ENCODE data around the gene C16orf90.

Gene C16orf90

DNA sequence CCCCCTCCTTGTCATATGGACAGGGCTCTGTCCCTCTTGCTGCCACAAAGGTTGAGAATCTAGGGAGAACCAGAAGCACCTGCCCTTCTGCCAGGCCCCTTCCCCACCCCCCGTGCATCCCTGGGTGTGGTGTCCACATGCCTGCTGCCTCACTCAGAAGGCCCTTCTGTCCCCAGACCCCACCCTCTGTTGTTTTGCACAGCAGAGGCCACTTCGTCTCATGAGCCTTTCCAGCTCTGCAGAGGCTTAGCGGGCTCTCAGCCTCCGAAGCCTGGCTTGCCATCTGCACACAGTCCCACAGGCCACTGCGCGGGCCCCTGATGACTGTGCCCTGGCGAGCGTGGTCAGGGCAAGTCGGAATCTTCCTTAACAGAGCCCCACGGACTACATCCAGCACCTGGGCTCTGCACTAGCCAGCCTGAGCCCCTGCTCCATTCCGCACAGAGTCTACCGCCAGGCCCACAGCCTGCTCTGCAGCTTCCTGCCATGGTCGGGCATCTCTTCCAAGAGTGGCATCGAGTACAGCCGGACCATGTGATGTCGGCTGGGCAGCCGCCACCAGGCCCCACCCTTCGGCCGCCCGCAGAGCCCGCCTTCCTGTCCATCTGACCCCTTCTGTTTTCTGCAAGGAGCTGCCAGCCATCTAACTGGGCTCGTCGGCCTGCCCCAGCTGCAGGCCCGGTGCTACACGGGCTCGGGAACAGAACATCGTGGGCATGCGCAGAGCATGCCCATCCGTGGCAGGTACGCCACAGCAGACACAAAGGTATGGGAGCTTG, 10.8 kb downstream of the C16orf90 start:
- Histone ChIP-seq H3K4me1 (ENCODE audit: insufficient read depth, low read length) (no peaks in the 10 kb centered on the region), H3K36me3 (ENCODE audit: insufficient read depth, low read length) (peaks cover 82% of the 10 kb centered on the region), H3K79me2 (ENCODE audit: insufficient read depth, low read length) (peaks cover 15% of the 10 kb centered on the region), H3K4me3 (ENCODE audit: low read depth in 1 of 2, low read length in 2 of 2) (no peak overlapping the region), H3K9me3 (ENCODE audit: insufficient read depth, low read length, severe bottlenecking) (no peaks in the 10 kb centered on the region), H3K27me3 (ENCODE audit: insufficient read depth, low read length, poor library complexity) (no peaks in the 10 kb centered on the region), H3K4me2 (ENCODE audit: insufficient read depth, low read length) (no peak overlapping the region), H4K20me1 (ENCODE audit: insufficient read depth, low read length) (peaks cover 42% of the 10 kb centered on the region; the same call in 1 of the 2 replicates), H3K27ac (ENCODE audit: low read length) (no peak overlapping the region), H2AFZ (ENCODE audit: low read depth, low read length) (no peak overlapping the region), H3K9ac (ENCODE audit: low read depth, low read length) (no peak overlapping the region)
- TF ChIP-seq EZH2 (IDR thresholded peaks at IDR 0.05; ENCODE audit: borderline replicate concordance, low read depth, low read length, severe bottlenecking) (no peak), CTCF (IDR thresholded peaks at IDR 0.05; ENCODE audit: borderline replicate concordance, extremely low read depth, low read length, poor library complexity, severe bottlenecking) (no peak)
- no peak for ATAC-seq (ENCODE audit: insufficient read depth, low read depth)
- no peak for DNase-seq

DNA sequence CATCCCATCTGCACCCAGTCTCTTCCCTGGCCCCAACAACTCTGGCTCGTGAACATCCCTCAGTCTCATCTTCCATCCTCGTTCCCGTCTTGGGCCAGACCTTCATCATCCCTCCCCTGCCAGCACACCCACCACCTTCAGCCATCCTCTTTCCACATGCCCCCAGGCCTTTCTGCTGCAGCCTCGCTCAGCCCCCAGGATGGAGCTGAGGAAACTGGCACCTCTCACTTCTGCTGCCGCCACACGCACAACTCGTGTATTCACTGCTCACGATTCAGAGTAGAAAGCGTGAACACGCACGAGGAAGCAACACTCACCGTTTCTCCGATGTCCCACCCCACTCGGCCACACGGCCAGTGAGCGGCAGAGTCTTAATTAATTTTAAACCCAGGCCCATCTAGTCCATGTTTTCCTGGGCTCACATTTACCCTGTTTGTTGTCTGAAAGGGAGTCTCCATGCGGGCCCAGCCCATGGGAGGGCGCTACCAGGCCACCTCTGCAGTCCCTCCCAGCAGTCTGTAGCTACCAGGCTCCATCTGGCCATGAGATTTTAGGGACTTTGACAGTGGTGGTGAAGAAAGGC, 12.5 kb downstream of the C16orf90 start:
- Histone ChIP-seq H2AFZ (ENCODE audit: low read depth, low read length) (no peak overlapping the region), H3K9me3 (ENCODE audit: insufficient read depth, low read length, severe bottlenecking) (no peaks in the 10 kb centered on the region), H4K20me1 (ENCODE audit: insufficient read depth, low read length) (peaks cover 54% of the 10 kb centered on the region), H3K4me3 (ENCODE audit: low read depth in 1 of 2, low read length in 2 of 2) (no peak overlapping the region), H3K9ac (ENCODE audit: low read depth, low read length) (no peak overlapping the region), H3K27ac (ENCODE audit: low read length) (no peak overlapping the region), H3K79me2 (ENCODE audit: insufficient read depth, low read length) (peaks cover 28% of the 10 kb centered on the region), H3K4me1 (ENCODE audit: insufficient read depth, low read length) (no peaks in the 10 kb centered on the region), H3K27me3 (ENCODE audit: insufficient read depth, low read length, poor library complexity) (no peaks in the 10 kb centered on the region), H3K4me2 (ENCODE audit: insufficient read depth, low read length) (no peak overlapping the region), H3K36me3 (ENCODE audit: insufficient read depth, low read length) (peaks cover 89% of the 10 kb centered on the region)
- ATAC-seq (ENCODE audit: insufficient read depth, low read depth) (no peak), DNase-seq (no peak)
- TF ChIP-seq EZH2 (IDR thresholded peaks at IDR 0.05; ENCODE audit: borderline replicate concordance, low read depth, low read length, severe bottlenecking) = no peak
- no peak for TF ChIP-seq CTCF (IDR thresholded peaks at IDR 0.05; ENCODE audit: borderline replicate concordance, extremely low read depth, low read length, poor library complexity, severe bottlenecking)

DNA sequence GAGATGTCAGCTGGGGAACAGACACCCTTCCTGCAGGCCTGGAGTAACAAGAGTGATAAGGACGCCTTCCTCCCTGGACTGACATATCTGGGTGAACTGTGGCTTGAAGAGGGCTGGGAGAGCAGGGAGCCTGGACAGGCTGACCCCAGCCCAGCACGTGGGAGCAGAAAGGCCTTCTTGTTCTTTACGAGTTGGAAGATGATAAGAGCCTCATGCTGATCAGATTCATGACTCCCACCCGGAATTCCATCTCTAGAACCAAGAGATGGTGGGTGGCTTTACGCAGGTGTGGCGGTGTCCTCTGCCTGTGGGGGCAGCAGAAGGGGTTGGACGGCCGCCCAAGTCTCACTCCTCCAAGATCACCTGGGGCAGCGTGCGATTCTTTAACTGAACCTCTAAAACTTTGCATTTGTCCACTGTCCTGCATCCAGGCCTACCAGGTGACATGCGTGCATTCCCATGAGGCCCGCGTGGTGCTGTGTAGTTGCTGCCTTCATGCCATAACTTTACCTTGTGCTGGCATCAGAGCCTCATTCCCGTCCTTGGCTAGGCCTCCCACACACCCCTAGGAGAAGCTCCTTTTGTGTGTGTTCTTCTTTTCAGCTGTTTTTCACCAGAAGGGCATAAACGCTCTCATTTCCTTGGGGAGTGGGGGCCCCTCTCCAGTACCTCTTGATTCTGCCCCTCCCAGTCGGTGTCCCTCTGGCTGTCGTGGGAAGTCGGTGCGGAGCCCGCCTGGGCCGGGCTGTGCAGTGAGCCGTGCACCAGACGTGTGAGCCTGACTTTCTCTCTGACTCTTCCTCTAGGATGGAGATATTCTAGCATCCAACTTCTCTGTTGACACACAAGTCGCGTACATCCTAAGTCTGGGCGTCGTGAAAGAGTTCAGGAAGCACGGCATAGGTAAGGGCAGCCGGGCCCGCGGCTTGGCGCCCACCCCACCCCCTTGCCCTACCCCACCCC, 13.3 kb downstream of the C16orf90 start:
- peaks cover 50% of the 10 kb centered on the region for H4K20me1 ChIP-seq (ENCODE audit: insufficient read depth, low read length)
- H2AFZ ChIP-seq (ENCODE audit: low read depth, low read length) = no peak overlapping the region
- H3K9ac ChIP-seq (ENCODE audit: low read depth, low read length) = no peak overlapping the region
- DNase-seq (no peak), ATAC-seq (ENCODE audit: insufficient read depth, low read depth) (no peak)
- H3K27ac ChIP-seq (ENCODE audit: low read length) = no peak overlapping the region
- H3K4me2 ChIP-seq (ENCODE audit: insufficient read depth, low read length) = no peak overlapping the region
- H3K9me3 ChIP-seq (ENCODE audit: insufficient read depth, low read length, severe bottlenecking) = no peaks in the 10 kb centered on the region
- TF ChIP-seq CTCF (IDR thresholded peaks at IDR 0.05; ENCODE audit: borderline replicate concordance, extremely low read depth, low read length, poor library complexity, severe bottlenecking) = no peak
- TF ChIP-seq EZH2 (IDR thresholded peaks at IDR 0.05; ENCODE audit: borderline replicate concordance, low read depth, low read length, severe bottlenecking) = no peak
- H3K36me3 ChIP-seq (ENCODE audit: insufficient read depth, low read length) = peaks cover 83% of the 10 kb centered on the region
- no peaks in the 10 kb centered on the region for H3K4me1 ChIP-seq (ENCODE audit: insufficient read depth, low read length)
- no peaks in the 10 kb centered on the region for H3K27me3 ChIP-seq (ENCODE audit: insufficient read depth, low read length, poor library complexity)
- no peak overlapping the region for H3K4me3 ChIP-seq (ENCODE audit: low read depth in 1 of 2, low read length in 2 of 2)
- H3K79me2 ChIP-seq (ENCODE audit: insufficient read depth, low read length) = peaks cover 32% of the 10 kb centered on the region
